Measurements from ENCODE around the gene PRKAG2. TPM values are rescaled to one million over a fixed set of nuclear protein-coding genes. Genes with fewer than 3 reads are reported as not detected.
"Not testable (repeated sequence)": the region's sequence is repeated elsewhere in the genome, so short reads cannot be mapped to it uniquely, and the experiment has no call there.

PRKAG2 gene
- total and polyA plus RNA-seq, 12 donors = 3.8 to 17.3 (median 10.9) TPM

GRCh38 chr7:151914051-151914450 is 37.1 kb upstream of the PRKAG2 start:
- WGBS, 4 donors = 83 to 97% (median 95%) methylated on average over 1 of the region's 1 CpG
- Histone ChIP-seq H3K9me3 (replicated peaks in 1 of 3) (no peaks in the 10 kb centered on the region), H3K4me1 (replicated peaks in 1 of 2) (peaks cover 4 to 7% of the 10 kb centered on the region in 2 donors), H3K4me3 (no peak overlapping the region), H3K36me3 (replicated peaks in 1 of 2) (no peaks in the 10 kb centered on the region), H3K27ac (no peak overlapping the region), H3K27me3 (no peaks in the 10 kb centered on the region)
- DNase-seq = no peak
- no peak for TF ChIP-seq POLR2A (IDR thresholded peaks at IDR 0.05)
- TF ChIP-seq, protein P1, sequence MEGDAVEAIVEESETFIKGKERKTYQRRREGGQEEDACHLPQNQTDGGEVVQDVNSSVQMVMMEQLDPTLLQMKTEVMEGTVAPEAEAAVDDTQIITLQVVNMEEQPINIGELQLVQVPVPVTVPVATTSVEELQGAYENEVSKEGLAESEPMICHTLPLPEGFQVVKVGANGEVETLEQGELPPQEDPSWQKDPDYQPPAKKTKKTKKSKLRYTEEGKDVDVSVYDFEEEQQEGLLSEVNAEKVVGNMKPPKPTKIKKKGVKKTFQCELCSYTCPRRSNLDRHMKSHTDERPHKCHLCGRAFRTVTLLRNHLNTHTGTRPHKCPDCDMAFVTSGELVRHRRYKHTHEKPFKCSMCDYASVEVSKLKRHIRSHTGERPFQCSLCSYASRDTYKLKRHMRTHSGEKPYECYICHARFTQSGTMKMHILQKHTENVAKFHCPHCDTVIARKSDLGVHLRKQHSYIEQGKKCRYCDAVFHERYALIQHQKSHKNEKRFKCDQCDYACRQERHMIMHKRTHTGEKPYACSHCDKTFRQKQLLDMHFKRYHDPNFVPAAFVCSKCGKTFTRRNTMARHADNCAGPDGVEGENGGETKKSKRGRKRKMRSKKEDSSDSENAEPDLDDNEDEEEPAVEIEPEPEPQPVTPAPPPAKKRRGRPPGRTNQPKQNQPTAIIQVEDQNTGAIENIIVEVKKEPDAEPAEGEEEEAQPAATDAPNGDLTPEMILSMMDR (IDR thresholded peaks at IDR 0.05) = no peak
- intact Hi-C loops (cut with DNase I) = no loop called here

DNA sequence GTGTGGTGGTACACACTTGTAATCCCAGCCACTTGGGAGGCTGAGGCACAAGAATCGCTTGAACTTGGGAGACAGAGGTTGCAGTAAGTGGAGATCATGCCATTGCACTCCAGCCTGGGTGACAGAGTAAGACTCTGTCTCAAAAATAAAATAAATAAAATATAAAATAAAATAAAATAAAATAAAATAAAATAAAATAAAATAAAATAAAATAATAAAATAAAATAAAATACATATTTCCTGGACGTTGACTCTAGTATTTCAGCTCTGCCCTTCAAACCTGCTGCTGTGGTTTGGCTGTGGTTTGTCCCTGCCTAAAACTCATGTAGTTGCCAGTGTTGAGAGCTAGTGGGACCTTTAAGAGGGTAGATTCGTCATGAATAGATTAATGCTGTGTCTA is 33.7 kb upstream of the PRKAG2 start:
- H3K27me3 ChIP-seq; H3K4me3 ChIP-seq; H3K9me3 ChIP-seq (replicated peaks in 1 of 3); DNase-seq; intact Hi-C loops (cut with DNase I); H3K4me1 ChIP-seq (replicated peaks in 1 of 2); H3K36me3 ChIP-seq (replicated peaks in 1 of 2); H3K27ac ChIP-seq: not testable (repeated sequence)
- 78 to 91% (median 81%) methylated on average over 3 of the region's 3 CpGs for WGBS, 4 donors

- 44 to 74% (median 67%) methylated on average over 3 of the region's 3 CpGs for WGBS, 4 donors
Measured at GRCh38 chr7:151907115-151907514, 30.2 kb upstream of the PRKAG2 start.

DNA sequence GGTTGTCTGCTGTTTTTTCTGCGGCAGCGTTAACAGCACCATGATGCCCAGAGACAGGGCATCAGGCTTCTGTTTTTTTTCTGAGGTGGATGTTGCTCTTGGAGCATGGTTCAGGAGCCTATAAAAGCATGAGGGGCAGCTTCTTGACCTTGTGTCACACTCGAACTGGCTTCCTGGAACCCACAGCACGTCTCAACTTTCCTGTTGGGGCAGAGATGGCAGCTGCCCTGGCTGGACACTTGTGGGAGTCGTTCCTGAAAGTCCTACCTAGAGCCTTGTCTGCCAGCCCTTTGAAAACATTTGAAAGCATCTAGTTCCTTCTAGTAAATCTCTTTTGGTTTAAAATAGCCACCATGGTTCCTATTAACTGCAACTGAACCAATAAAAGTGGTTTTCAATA is 28.9 kb upstream of the PRKAG2 start:
- H3K9me3 ChIP-seq (replicated peaks in 1 of 3) = no peaks in the 10 kb centered on the region
- H3K27me3 ChIP-seq = no peaks in the 10 kb centered on the region
- no peaks in the 10 kb centered on the region for H3K4me1 ChIP-seq (replicated peaks in 1 of 2)
- no peak for DNase-seq
- 40 to 52% (median 44%) methylated on average over 5 of the region's 5 CpGs for WGBS, 4 donors
- intact Hi-C loops (cut with DNase I) = no loop called here
- no peak for TF ChIP-seq POLR2A (IDR thresholded peaks at IDR 0.05)
- TF ChIP-seq, protein P1 (IDR thresholded peaks at IDR 0.05) = no peak
- H3K27ac ChIP-seq = no peak overlapping the region
- no peak overlapping the region for H3K4me3 ChIP-seq
- H3K36me3 ChIP-seq (replicated peaks in 1 of 2) = no peaks in the 10 kb centered on the region

More at GRCh38 chr7:151907115-151907514, 30.2 kb upstream of the PRKAG2 start:
- H3K4me3 ChIP-seq; H3K9me3 ChIP-seq (replicated peaks in 1 of 3); intact Hi-C loops (cut with DNase I); H3K27ac ChIP-seq; H3K27me3 ChIP-seq; H3K36me3 ChIP-seq (replicated peaks in 1 of 2); H3K4me1 ChIP-seq (replicated peaks in 1 of 2): not testable (repeated sequence)
- peak in 1 of 7 donors; percentile 1 for DNase-seq

- DNase-seq = peak in 1 of 7 donors; percentile 1
- Histone ChIP-seq H3K9me3 (replicated peaks in 1 of 3) (no peaks in the 10 kb centered on the region), H3K27ac (no peak overlapping the region), H3K27me3 (no peaks in the 10 kb centered on the region), H3K4me3 (no peak overlapping the region), H3K36me3 (replicated peaks in 1 of 2) (no peaks in the 10 kb centered on the region), H3K4me1 (replicated peaks in 1 of 2) (no peaks in the 10 kb centered on the region)
- intact Hi-C loops (cut with DNase I) = no loop called here
- 50 to 65% (median 56%) methylated on average over 9 of the region's 9 CpGs for WGBS, 4 donors
- TF ChIP-seq, protein P1 (IDR thresholded peaks at IDR 0.05) = no peak
- no peak for TF ChIP-seq POLR2A (IDR thresholded peaks at IDR 0.05)
Measured at GRCh38 chr7:151905353-151905752, 28.4 kb upstream of the PRKAG2 start.
